ENCODE data around the gene NHSL1.
A peak's percentile ranks its signal among the peaks of the same experiment; 100 is the strongest.

Gene NHSL1

DNA sequence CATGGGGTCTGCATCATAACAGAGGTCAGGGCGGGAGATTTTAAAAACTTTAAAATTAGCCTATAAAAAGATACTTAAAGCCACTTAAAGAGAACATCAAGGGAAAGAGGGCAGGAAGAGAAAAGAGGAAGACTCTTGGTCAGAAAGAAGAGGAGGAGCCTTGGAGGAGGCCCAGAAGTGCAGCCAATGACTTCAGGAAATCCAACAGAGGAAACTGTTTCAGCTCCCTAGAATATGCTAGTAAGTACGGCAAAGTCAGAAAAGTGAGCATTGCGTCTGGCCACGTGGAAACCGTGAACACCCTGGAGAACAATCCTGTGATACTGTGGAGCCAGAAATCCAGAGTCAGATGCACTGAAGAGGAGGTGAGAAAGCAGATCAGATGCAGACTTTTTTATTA lies 22.5 kb upstream of the NHSL1 start:
- DNase-seq: no peak

GRCh38 chr6:138520463-138520862 lies 21.2 kb upstream of the NHSL1 start:
- DNase-seq: no peak

DNA sequence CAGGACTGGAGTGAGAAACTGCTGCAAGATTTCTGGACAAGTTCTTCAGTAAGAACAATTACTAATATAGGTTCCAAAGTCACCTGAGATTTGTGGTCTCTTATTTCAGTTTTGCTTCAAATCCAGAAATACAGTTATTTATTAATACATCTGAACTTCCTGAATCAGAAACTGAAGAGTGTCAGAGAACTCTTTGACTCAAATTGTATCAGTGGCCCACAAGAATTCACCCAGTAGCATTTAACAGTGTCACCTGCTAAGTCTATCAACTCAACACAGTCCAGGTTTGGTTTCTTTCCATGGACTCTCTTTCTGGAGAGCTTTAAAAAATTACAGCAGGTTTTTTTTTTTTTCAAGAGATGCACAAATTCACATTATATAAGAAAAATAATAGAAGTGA lies 18.8 kb upstream of the NHSL1 start:
- no peak for DNase-seq

DNA sequence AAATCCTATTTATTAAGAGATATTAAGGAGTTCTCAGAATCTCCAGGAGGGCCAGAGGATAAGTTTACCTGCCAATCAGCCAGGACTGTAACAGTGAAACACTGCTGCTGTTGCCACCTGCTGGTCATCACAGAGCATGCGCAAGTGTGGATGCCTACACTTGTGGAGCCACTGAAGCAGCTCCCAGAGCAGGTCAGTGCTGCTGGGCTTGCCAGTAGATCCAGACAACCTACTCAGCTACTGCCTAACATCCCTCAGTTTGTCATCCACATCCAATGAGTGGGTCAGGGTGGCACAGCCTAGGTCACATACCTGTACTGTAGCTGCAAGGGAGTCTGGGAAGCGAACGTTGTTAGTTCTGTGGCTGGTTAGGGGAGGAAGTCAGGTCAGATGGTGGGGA lies 18.3 kb upstream of the NHSL1 start:
- no peak for DNase-seq

- DNase-seq: no peak
These were observed 16.5 kb upstream of the NHSL1 start for GRCh38 chr6:138515657-138516248.

- no peak for DNase-seq
These were observed 15.7 kb upstream of the NHSL1 start for GRCh38 chr6:138514860-138515540.

DNA sequence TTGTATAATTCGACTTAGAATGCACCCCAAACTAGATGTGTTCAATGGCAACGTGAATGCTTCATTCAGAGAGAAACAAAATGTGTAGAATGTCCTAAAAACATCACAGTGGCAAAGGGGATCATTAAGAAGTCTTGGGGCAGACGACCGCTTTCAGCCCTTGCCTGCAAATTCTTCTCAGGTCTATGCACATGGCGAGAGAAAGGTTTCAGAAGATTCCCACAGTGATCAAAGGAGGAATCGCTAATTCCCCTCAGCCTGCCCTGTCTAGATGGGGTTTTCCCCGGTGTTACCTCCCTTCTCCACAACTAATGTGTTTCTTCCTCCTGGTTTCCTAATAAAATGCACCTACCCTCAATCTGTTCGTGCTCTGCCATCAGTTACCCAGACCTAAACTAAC lies 13.3 kb upstream of the NHSL1 start:
- no peak for DNase-seq

GRCh38 chr6:138510093-138510492 lies 10.8 kb upstream of the NHSL1 start:
- no peak for DNase-seq

DNA sequence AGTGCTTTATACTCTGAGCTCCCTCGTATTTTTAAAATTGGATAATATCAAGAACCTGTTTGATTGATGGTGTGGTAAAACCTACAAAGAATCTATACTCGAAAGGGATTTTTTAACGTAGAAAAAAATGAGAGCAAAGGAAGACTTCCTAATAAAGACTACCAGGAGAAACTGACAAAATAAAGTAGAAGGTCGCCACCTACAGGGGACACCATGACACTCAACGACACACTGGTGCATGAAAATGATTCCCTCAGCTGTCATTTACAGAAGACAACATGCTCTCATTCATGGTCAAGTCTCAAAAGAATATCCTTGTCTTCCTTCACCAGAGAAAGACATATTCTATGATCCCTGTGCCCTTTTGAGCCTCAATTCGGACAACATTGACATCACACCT lies 10.1 kb upstream of the NHSL1 start:
- peak; percentile 29 for DNase-seq

GRCh38 chr6:138508676-138508988 lies 9.3 kb upstream of the NHSL1 start:
- DNase-seq: no peak

GRCh38 chr6:138507977-138508675 lies 8.8 kb upstream of the NHSL1 start:
- DNase-seq: no peak

- no peak for DNase-seq
These were observed 5.7 kb upstream of the NHSL1 start for GRCh38 chr6:138504764-138505689.

GRCh38 chr6:138503881-138504680 lies 4.8 kb upstream of the NHSL1 start:
- DNase-seq: no peak

GRCh38 chr6:138502546-138502945 lies 3.3 kb upstream of the NHSL1 start:
- DNase-seq: no peak

DNA sequence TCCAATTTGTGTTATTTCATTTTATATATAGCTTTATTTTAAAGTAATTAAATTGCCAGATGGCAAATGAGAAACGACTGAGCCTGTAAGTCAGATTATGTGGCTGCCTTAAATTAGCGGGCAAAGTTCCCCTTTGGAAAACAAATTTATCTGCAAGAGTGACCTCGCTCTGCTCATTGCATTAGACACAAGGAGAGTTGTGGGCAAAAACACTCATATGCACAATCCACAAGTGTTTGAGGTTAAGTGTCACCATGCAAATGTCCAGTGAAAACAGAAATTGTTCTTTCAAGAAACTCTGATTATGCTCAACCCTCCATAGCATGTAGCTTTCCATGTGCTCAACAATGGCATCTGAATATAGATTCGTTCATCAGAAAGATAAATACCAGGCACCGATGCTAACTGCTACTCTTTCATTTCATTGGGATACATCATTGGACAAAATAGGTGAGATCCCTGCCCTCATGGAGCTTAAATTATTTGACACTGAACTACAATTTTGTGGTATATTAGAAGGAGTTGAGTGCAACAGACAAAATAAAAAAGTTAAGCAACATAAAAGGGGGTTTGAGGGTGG lies 1.7 kb upstream of the NHSL1 start:
- no peak for DNase-seq

DNA sequence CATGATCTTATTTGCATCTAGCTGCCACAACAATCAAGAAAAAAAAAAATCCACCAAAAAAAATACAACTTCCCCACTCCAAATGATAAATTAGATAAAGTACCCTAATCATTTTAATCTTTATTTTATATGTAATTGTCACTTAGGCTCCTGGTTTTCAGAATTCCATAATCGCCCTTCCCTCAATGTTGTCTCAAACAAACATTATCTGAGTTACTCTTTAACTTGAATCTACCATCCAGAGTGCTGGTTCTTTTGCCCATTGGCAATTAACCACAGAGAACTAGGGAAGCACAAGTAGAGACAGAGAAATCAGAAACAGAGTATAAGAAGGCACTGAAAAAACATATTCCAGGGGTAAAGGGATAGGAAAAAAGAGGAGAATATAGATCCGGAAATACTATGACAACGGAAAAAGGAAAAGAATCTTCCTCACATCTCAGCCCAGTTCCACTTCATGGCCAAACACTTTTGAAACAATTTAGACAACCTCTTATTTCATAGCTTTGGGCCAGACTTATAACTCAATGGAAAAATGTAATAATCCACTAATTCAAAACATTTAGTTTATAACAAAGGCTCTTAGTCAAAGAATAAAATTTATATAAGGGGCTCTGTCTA lies 861 bp upstream of the NHSL1 start:
- no peak for DNase-seq

DNA sequence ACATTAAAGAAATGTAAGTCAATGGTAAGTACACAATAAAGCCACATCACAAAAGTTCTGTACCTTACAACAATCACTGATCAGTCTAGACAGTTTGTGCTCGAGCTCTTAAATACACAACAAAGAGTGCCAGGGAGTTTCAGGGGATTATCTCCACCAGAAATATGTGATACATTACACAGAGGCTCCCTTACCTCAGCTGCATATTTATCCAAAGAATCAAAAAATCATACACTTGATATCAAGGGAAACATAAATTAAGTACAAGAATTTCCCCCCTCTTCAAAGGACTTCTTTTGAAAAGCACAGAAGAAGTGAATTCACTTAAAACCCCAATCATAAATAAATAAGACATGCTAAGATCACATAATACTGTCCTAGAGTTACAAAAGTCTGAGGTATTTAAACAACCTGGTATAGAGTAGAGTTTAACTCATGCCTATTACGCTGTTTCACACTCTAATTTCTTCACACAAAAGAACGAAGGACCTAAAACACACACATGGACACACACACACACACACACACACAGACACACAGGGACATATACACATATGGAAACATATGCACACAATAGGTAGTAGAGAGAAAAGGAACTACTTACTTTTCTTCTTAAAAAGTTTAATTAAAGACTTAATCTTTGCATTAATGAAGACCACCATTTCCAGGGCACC lies 528 bp downstream of the NHSL1 start:
- no peak for DNase-seq

- no peak for DNase-seq
These were observed 2.0 kb downstream of the NHSL1 start for GRCh38 chr6:138497286-138497685.

- DNase-seq: no peak
These were observed 5.0 kb downstream of the NHSL1 start for GRCh38 chr6:138494312-138494711.

DNA sequence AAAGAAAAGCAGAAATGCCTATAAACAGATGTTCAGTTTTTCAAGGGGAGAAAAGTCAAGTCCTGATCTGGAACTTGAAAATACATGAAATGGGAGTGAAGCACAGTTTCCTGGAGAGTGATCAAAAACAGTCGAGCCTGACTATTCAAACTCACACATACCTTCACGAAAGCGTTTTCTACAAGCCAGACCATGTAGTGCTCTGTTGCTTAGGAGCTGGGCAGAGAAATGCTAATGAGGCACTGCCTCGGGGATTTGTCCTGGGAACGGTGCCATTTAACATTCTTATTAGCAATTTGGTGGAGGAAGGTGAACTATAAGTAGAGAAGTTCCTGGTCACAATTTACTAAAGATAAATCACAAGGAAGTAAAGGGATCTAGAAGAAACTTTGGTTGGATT lies 5.9 kb downstream of the NHSL1 start:
- DNase-seq: no peak

DNA sequence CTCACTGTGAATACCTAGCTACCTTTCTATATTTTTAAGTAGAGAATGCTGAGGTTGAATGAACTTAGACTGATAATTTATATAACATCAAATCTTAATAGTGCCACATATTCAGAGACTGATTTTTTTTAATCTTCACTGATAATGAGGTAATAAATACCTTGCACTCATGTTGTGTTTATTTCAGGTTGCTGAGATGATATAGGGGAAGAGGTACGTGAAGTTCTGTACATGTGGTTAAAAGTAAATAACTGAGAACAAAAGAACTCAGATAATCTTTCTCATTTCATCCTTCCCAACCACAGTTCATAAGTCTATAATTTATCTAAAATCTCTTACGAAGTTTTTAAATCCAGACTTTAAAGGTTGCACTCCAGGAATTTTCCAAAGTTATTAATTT lies 6.4 kb downstream of the NHSL1 start:
- no peak for DNase-seq

Measured in DMS153 (cell line).